HEK293T (cell line): ENCODE measurements around the gene MDH1B.

Experiments
- CTCF ChIA-PET: fragments of 350-600 bp; formaldehyde crosslinking; extraction: SDS; loops from one replicate; lab custom pipeline; 2021; ENCODE audit warnings: antibody characterized with exemption, inconsistent platforms; lab: Yijun Ruan, JAX
- POLR2A ChIA-PET: fragments of 350-600 bp; formaldehyde crosslinking; extraction: SDS; loops from one replicate; lab custom pipeline; 2020; ENCODE audit warnings: antibody characterized with exemption, inconsistent platforms; lab: Yijun Ruan, JAX
- DNase-seq: peaks from one replicate; pipeline ENCODE4 v3.0.0; 2012; ENCODE audit warnings: mixed read lengths; ENCODE audit errors: extremely low spot score
- ARNT ChIP-seq: fragments of 450-650 bp; IDR thresholded peaks from 2 replicates; pipeline ENCODE4 v1.6.1; 2017; ENCODE audit warnings: mild to moderate bottlenecking
- BHLHE40 ChIP-seq: fragments of 450-650 bp; IDR thresholded peaks from 2 replicates; pipeline ENCODE4 v1.6.1; 2016; ENCODE audit warnings: mild to moderate bottlenecking, moderate library complexity, borderline replicate concordance
- CTBP1 ChIP-seq: fragments of 450-650 bp; IDR thresholded peaks from 2 replicates; pipeline ENCODE4 v1.6.1; 2016; ENCODE audit warnings: borderline replicate concordance
- ELF4 ChIP-seq: fragments of 450-650 bp; IDR thresholded peaks from 2 replicates; pipeline ENCODE4 v1.6.1; 2017; ENCODE audit warnings: antibody characterized with exemption
- FOXA1 ChIP-seq: fragments of 450-650 bp; IDR thresholded peaks from 2 replicates; pipeline ENCODE4 v1.6.1; 2016; ENCODE audit warnings: mild to moderate bottlenecking
- FOXK2 ChIP-seq: fragments of 450-650 bp; IDR thresholded peaks from 2 replicates; pipeline ENCODE4 v1.6.1; 2016; ENCODE audit warnings: mild to moderate bottlenecking
- FOXM1 ChIP-seq: fragments of 450-650 bp; IDR thresholded peaks from 2 replicates; pipeline ENCODE4 v1.6.1; 2017; ENCODE audit warnings: mild to moderate bottlenecking, borderline replicate concordance
- HDGF ChIP-seq: fragments of 450-650 bp; IDR thresholded peaks from 2 replicates; pipeline ENCODE4 v1.6.1; 2017; ENCODE audit warnings: antibody characterized with exemption, borderline replicate concordance
- L3MBTL2 ChIP-seq: fragments of 450-650 bp; conservative IDR thresholded peaks from 2 replicates; pipeline ENCODE4 v1.6.1; 2016; ENCODE audit warnings: mild to moderate bottlenecking
- LEF1 ChIP-seq: fragments of 450-650 bp; IDR thresholded peaks from 2 replicates; pipeline ENCODE4 v1.6.1; 2017; ENCODE audit warnings: mild to moderate bottlenecking, borderline replicate concordance
- NFRKB ChIP-seq: fragments of 450-650 bp; IDR thresholded peaks from 2 replicates; pipeline ENCODE4 v1.6.1; 2016; ENCODE audit warnings: mild to moderate bottlenecking, moderate library complexity
- SP1 ChIP-seq: fragments of 450-650 bp; IDR thresholded peaks from 2 replicates; pipeline ENCODE4 v1.6.1; 2017
- SUZ12 ChIP-seq: fragments of 450-650 bp; IDR thresholded peaks from 2 replicates; pipeline ENCODE4 v1.6.1; 2016; ENCODE audit warnings: mild to moderate bottlenecking
- TARDBP ChIP-seq: fragments of 450-650 bp; IDR thresholded peaks from 2 replicates; pipeline ENCODE4 v1.6.1; 2016
- ZNF384 ChIP-seq: fragments of 450-650 bp; IDR thresholded peaks from 2 replicates; pipeline ENCODE4 v1.6.1; 2016
- TF ChIP-seq, protein P1 (sequence below): fragments of 450-650 bp; IDR thresholded peaks from 2 replicates; pipeline ENCODE4 v1.6.1; 2016

MDH1B gene

DNA sequence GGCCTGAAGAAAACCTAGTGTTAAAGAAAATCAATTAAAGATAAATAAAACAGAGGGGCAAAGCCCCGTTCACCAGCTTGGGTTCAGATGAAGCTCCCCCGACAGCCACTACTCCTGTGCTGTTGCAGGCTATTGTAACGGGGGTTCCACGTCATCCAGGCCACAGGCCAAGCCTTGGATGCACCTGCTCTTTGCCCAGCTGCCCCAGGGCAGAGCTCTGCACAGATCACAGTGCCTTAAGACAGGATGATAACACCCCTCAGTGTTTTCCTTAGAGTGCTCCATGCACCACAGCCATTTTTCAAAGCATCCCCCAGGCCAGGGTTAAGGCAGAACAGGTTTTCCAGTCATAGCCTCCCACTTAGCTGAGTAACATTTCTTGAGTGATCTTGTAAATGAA is 32.2 kb upstream of the MDH1B start:
- no peak for DNase-seq
- ChIA-PET CTCF (no interaction called here), POLR2A (no interaction called here)
- TF ChIP-seq ZNF384 (no peak), BHLHE40 (no peak), FOXA1 (no peak), LEF1 (no peak), L3MBTL2 (no peak), FOXK2 (no peak), ARNT (no peak), CTBP1 (no peak), TARDBP (no peak), ELF4 (no peak), NFRKB (no peak), SP1 (no peak), HDGF (no peak), FOXM1 (no peak), SUZ12 (no peak)
- TF ChIP-seq, protein P1, sequence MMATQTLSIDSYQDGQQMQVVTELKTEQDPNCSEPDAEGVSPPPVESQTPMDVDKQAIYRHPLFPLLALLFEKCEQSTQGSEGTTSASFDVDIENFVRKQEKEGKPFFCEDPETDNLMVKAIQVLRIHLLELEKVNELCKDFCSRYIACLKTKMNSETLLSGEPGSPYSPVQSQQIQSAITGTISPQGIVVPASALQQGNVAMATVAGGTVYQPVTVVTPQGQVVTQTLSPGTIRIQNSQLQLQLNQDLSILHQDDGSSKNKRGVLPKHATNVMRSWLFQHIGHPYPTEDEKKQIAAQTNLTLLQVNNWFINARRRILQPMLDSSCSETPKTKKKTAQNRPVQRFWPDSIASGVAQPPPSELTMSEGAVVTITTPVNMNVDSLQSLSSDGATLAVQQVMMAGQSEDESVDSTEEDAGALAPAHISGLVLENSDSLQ, result no peak

DNA sequence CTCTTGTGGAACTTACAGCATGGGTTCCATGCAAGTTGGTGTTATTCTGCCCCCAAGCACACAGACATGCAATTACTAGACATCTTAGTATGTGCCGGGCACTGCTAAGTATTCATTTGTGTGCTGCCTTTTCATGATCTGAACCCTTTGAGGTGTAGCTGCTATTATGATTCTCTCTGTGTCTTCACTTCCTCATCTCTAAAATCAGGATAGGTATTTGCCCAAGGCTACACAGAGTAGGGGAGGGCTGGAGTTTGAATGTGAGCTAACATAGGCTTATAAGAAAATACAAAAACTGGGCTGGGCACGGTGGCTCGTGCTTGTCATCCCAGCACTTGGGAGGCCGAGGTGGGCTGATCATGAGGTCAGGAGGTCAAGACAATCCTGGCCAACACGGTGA is 27.5 kb upstream of the MDH1B start:
- DNase-seq, result no peak
- TF ChIP-seq, protein P1, result no peak
- TF ChIP-seq TARDBP (no peak), FOXK2 (no peak), LEF1 (no peak), ARNT (no peak), ELF4 (no peak), SP1 (no peak), HDGF (no peak), NFRKB (no peak), ZNF384 (no peak), BHLHE40 (no peak), CTBP1 (no peak), L3MBTL2 (no peak), SUZ12 (no peak), FOXM1 (no peak), FOXA1 (no peak)
- ChIA-PET CTCF (no interaction called here), POLR2A (no interaction called here)

DNA sequence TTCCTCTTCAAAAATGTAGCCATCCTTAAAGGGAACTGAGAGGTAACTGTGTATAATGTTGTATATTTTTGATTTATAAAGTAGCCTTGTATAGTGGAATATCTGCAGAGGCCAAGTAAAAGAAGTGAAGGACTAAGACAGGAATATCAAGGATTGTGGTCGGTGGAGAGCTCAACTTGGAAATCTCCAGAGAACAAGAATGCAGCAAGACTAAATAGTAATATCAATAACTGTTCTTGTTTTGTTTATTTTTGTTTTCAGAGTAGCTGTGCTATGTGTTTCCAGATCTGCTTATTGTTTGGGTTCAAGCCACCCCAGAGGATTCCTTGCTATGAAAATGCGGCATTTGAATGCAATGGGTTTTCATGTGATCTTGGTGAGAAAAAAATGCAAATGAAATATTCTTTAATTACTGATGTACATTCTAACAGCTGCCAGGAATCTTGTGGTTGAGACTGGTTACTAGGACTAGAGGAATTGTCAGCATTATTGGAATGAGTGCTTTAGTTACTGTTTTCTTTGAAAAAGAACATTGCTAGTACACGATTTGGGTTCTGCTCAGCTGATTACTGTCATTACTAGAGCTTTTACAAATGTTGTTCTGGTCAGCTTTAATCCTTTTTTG is 25.3 kb upstream of the MDH1B start:
- POLR2A ChIA-PET, result no interaction called here
- CTCF ChIA-PET, result no interaction called here
- TF ChIP-seq ZNF384 (no peak), FOXK2 (no peak), L3MBTL2 (no peak), ARNT (no peak), SP1 (no peak), ELF4 (no peak), CTBP1 (no peak), BHLHE40 (no peak), SUZ12 (no peak), TARDBP (no peak), LEF1 (no peak)
- DNase-seq, result no peak

DNA sequence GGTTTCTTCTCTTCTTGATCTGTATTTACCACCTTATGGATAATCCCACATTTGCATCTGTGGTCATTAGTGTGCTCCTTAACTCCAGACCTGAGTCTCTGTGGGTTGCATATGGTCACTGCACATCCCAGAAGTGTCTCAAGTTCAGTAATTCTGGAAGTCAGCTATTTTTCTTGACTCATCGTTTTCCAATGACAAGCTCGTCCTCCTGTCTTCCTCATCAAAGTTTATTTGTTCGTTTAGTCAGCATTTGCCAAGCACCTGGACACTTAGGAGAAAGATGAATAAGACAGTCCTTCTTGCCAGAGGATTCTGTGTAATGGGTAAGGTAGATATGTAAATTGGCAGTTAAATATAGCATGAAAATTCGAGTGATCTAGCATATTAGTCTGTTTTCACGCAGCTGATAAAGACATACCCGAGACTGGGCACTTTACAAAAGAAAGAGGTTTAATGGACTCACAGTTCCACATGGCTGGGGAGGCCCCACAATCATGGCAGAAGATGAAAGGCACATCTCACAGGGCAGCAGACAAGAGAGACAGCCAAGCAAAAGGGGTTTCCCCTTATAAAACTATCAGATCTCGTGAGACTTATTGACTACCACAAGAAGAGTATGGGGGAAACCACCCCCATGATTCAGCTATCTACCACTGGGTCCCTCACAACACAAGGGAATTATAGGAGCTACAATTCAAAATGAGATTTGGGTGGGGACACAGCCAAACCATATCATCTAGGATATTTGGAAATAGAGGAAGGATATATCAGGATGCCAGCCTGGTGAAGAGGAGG is 19.6 kb upstream of the MDH1B start:
- CTCF ChIA-PET, result no interaction called here
- TF ChIP-seq FOXM1 (no peak), TARDBP (no peak), ARNT (no peak), CTBP1 (no peak), LEF1 (no peak), L3MBTL2 (no peak), FOXK2 (no peak), NFRKB (no peak)
- POLR2A ChIA-PET, result no interaction called here
- DNase-seq, result no peak

DNA sequence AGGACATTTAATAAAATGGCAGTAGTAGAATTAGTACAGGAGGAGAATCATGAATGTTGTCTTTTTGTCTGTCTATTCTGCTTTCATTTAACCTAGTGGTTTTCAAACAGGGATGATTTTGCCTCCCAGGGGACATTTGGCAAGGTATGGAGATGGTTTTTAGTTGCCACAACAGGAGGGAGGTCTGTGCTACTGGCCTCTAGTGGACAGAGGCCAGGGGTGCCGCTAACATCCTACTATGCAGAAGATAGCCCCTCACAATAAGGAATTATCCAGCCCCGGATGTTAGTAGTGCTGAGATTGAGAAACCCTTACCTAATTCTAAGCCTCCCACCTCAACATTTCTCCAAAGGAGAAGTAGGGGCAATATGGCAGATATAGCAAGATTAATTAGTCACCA is 18.6 kb upstream of the MDH1B start:
- peak; percentile 21 for DNase-seq
- ChIA-PET POLR2A (no interaction called here), CTCF (no interaction called here)
- TF ChIP-seq ARNT, result no peak
- TF ChIP-seq FOXM1, result no peak
- TF ChIP-seq SUZ12, result no peak
- no peak for TF ChIP-seq L3MBTL2
- TF ChIP-seq NFRKB, result no peak
- TF ChIP-seq HDGF, result no peak
- no peak for TF ChIP-seq LEF1
- TF ChIP-seq TARDBP, result no peak
- TF ChIP-seq BHLHE40, result no peak
- TF ChIP-seq FOXK2, result no peak
- TF ChIP-seq ZNF384, result no peak

DNA sequence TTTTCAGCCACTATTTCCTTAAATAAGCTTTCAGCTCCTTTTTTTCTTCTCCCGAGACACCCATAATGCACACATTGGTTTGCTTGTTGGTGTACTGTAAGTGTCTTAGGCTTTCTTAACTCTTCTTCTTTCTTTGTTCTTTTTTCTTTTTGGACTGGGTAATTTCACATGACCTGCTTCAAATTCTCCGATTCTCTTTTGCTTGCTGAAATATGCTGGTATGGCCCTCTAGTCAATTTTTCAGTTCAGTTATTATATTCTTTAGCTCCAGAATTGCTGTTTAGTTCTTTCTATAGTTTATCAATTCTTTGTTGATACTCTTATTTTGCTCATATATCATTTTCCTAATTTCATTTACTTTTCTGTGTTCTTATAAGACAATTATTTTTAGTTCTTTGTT is 15.5 kb upstream of the MDH1B start:
- POLR2A ChIA-PET, result interaction anchor here (1.2 kb wide), 1 partner anchor 15 kb away, joined by 3 read pairs; the partner anchor contains the start of genes FASTKD2 and MDH1B
- no peak for TF ChIP-seq FOXK2
- TF ChIP-seq ARNT, result no peak
- TF ChIP-seq, protein P1, result no peak
- no peak for TF ChIP-seq FOXM1
- TF ChIP-seq NFRKB, result no peak
- TF ChIP-seq FOXA1, result no peak
- TF ChIP-seq ELF4, result no peak
- TF ChIP-seq BHLHE40, result no peak
- CTCF ChIA-PET, result interaction anchor here (1.0 to 1.8 kb wide), 2 partner anchors 23 to 86 kb away, joined by 4 to 5 read pairs; no protein-coding TSS in a partner anchor
- no peak for DNase-seq
